ENCODE measurements around the gene BTBD6. TPM values are rescaled to one million over a fixed set of nuclear protein-coding genes. Genes with fewer than 3 reads are reported as not detected.
A peak's percentile ranks its signal among the peaks of the same experiment; 100 is the strongest.

BTBD6 gene
- total RNA-seq, 3 donors from 2014 or later: 45.7 to 55.8 (median 46.7) TPM

DNA sequence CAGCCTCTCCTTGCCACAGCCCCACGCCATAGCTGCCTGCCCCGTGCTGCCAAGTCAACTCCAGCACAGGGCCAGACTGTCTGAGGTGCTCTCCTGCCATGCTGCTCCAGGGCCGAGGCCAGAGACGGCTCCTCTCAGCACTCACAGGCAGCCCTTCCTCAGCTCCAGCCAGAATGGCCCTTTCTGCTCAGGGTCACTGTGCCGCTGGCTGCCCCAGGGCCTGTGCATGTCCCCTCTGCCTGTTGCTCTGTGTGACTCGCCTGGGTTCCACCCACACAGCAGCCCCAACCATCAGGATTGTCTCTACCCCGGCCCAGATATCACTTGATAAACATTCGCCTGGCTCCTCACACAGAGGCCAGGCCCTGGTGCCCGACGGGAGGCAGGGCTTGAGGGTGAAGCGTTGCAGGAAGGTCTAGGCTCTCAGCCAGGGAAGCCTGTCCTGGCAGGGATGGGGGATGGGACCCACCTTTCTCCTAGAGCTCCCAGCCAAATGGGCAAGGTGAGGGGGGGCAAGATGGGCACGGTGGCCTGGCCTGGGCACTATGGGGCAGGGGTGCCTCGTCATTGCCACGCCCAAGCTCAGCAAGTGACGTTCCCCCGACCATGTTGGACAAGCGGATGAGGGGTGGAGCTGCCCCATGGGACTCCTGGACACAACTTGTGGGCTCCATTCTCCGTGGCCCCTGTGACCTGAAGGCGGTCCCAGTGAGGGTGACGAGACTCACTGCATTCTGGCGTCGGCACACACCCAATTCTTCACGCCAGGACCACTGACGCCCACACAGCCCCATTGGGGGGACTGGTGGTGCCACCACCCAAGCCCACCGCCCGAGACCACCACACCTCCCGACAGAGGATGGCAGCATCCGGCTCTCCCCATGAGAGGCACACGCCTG is 27.4 kb upstream of the BTBD6 start:
- intact Hi-C loops (cut with DNase I, micrococcal nuclease): no loop called here
- H3K36me3 ChIP-seq (ENCODE audit: low read depth): no peaks in the 10 kb centered on the region
- ATAC-seq: no peak

DNA sequence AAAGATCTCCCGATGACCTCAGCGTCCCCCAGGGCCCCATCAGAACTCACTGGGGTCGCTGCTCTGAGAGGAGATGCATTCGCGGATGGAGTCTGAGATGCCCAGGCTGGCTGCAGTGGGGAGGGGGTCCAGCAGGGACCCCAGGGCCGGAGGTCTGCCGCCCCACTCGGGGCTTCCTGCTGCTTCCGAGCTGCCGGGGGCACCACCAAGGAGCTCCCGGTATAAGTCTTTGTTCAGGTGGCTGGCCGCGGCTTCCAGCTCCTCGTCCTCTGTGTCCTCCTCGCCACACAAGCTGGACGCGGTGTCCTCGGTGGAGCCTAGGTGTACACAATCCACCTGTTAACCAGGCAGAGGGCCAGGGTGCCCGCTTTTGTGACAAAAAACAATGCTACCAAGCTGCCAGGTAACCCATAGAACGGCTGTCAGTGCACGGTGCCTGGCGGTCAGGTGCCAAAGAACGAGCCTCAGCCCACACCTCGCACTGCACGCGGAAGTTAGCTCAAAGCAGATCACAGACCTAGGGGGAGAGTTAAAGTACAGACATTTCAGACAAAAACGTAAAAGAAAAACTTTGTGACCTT is 26.6 kb upstream of the BTBD6 start:
- Histone ChIP-seq H3K36me3 (ENCODE audit: low read depth) (no peaks in the 10 kb centered on the region), H3K4me3 (no peak overlapping the region), H3K4me1 (ENCODE audit: low read depth) (no peaks in the 10 kb centered on the region), H3K9me3 (no peaks in the 10 kb centered on the region)
- intact Hi-C loops (cut with DNase I, micrococcal nuclease): no loop called here
- no peak for ATAC-seq
- DNase-seq: peak in 1 of 3 donors; percentile 47
- TF ChIP-seq, protein P1, sequence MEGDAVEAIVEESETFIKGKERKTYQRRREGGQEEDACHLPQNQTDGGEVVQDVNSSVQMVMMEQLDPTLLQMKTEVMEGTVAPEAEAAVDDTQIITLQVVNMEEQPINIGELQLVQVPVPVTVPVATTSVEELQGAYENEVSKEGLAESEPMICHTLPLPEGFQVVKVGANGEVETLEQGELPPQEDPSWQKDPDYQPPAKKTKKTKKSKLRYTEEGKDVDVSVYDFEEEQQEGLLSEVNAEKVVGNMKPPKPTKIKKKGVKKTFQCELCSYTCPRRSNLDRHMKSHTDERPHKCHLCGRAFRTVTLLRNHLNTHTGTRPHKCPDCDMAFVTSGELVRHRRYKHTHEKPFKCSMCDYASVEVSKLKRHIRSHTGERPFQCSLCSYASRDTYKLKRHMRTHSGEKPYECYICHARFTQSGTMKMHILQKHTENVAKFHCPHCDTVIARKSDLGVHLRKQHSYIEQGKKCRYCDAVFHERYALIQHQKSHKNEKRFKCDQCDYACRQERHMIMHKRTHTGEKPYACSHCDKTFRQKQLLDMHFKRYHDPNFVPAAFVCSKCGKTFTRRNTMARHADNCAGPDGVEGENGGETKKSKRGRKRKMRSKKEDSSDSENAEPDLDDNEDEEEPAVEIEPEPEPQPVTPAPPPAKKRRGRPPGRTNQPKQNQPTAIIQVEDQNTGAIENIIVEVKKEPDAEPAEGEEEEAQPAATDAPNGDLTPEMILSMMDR (IDR thresholded peaks at IDR 0.05): no peak

More for the DNA sequence above, 27.4 kb upstream of the BTBD6 start:
- H3K4me3 ChIP-seq: no peak overlapping the region
- H3K9me3 ChIP-seq: no peaks in the 10 kb centered on the region
- H3K4me1 ChIP-seq (ENCODE audit: low read depth): no peaks in the 10 kb centered on the region
- DNase-seq: peak in 1 of 3 donors; percentile 39
- TF ChIP-seq, protein P1 (IDR thresholded peaks at IDR 0.05): no peak

DNA sequence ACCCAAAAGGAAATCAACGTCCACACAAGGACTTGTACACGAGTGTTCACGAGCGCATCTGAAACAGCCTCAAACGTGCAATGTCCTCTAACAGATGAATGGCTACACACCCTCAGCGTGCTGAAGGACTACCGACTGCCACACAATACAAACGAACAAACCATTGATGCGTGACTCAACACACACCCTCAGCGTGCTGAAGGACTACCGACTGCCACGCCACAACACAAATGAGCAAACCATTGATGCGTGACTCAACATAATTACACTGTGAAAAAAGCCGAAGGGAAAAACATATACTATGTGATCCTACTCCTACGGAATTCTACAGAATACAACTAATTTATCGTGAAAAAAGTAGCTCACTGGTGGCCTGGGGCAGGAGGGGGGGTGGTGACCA is 25.1 kb upstream of the BTBD6 start:
- Histone ChIP-seq H3K4me1 (ENCODE audit: low read depth) (no peaks in the 10 kb centered on the region), H3K4me3 (no peak overlapping the region), H3K9me3 (no peaks in the 10 kb centered on the region), H3K36me3 (ENCODE audit: low read depth) (no peaks in the 10 kb centered on the region)
- intact Hi-C loops (cut with DNase I, micrococcal nuclease): no loop called here
- no peak for DNase-seq
- TF ChIP-seq, protein P1 (IDR thresholded peaks at IDR 0.05): no peak
- no peak for ATAC-seq

DNA sequence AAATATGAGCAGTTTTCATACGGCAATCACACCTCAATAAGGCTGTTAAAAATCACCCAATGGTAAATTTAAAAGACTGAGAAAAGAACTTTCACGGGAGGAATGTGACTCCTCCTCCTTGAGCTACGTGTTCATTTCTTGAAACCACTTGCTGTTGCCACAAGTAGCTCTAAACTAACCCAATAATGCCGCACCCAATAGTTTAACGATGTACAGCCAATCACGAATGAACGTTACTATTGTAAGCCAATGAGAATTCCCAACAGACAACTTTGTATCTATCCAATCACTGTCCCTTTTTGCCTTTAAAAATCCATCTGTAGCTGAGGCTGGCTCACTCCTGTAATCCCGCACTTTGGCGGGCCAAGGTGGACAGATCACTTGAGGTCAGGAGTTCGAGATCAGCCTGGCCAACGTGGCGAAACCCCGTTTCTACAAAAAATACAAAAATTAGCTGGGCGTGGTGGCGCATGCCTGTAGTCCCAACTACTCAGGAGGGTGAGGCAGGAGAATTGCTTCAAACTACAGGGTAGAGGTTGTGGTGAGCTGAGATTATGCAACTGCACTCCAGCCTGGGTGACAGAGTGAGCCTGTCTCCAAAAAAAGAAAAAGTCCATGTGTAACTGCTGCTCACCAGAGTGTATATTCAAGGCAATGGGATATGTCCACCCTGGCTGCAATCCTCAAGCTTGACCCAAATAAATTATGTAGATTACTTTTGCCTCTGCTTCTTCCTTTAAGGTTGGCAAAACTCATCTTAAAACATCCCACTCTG is 24.4 kb upstream of the BTBD6 start:
- intact Hi-C loops (cut with DNase I, micrococcal nuclease): no loop called here
- H3K36me3 ChIP-seq (ENCODE audit: low read depth): no peaks in the 10 kb centered on the region
- no peak for DNase-seq

More for the DNA sequence above, 24.4 kb upstream of the BTBD6 start:
- TF ChIP-seq, protein P1 (IDR thresholded peaks at IDR 0.05): no peak
- Histone ChIP-seq H3K9me3 (no peaks in the 10 kb centered on the region), H3K4me3 (no peak overlapping the region), H3K4me1 (ENCODE audit: low read depth) (no peaks in the 10 kb centered on the region)
- ATAC-seq: no peak
